Neural cell (in vitro differentiated cells): Measurements from ENCODE around the gene TUBGCP2. TPM values are rescaled to one million over a fixed set of nuclear protein-coding genes. Genes with fewer than 3 reads are reported as not detected.

Source experiments
- H2AFZ ChIP-seq: fragments of 200-600, 300-800 bp; sonication (generic), shearing (Covaris generic); 2 replicates; pipeline ENCODE4 v1.6.0; 2014; ENCODE audit warnings: low read depth, mild to moderate bottlenecking, antibody characterized with exemption, low read length, moderate library complexity
- H3F3A ChIP-seq: fragments of 200-600 bp; shearing (Covaris generic); 2 replicates; pipeline ENCODE4 v1.6.1; 2016; ENCODE audit warnings: mild to moderate bottlenecking, moderate library complexity, mixed read lengths, antibody characterized with exemption, low read length; ENCODE audit not compliant: insufficient read depth, poor library complexity, severe bottlenecking
- H3K27ac ChIP-seq: fragments of 200-600, 300-800 bp; sonication (generic), shearing (Covaris generic); 2 replicates; pipeline ENCODE4 v1.5.1; 2014; ENCODE audit warnings: mild to moderate bottlenecking, low read length, moderate library complexity
- H3K27me3 ChIP-seq: fragments of 300-800, 200-600 bp; sonication (generic), shearing (Covaris generic); 2 replicates; pipeline ENCODE4 v1.6.0; 2014; ENCODE audit warnings: mild to moderate bottlenecking, low read depth, low read length, moderate library complexity; ENCODE audit not compliant: insufficient read depth
- H3K36me3 ChIP-seq: fragments of 300-800, 200-600 bp; sonication (generic), shearing (Covaris generic); 2 replicates; pipeline ENCODE4 v1.5.1; 2014; ENCODE audit warnings: mild to moderate bottlenecking, antibody characterized with exemption, low read length, moderate library complexity; ENCODE audit not compliant: insufficient read depth
- H3K4me2 ChIP-seq: fragments of 300-800, 200-600 bp; sonication (generic), shearing (Covaris generic); 2 replicates; pipeline ENCODE4 v1.6.0; 2014; ENCODE audit warnings: mild to moderate bottlenecking, low read length
- H3K4me3 ChIP-seq: fragments of 300-800, 200-600 bp; sonication (generic), shearing (Covaris generic); 2 replicates; pipeline ENCODE4 v1.5.1; 2014; ENCODE audit warnings: mild to moderate bottlenecking, low read length, moderate library complexity
- H3K79me2 ChIP-seq: fragments of 200-600 bp; shearing (Covaris generic); replicated peaks from 2 replicates; pipeline ENCODE4 v1.6.0; 2014; ENCODE audit warnings: mild to moderate bottlenecking, low read length, moderate library complexity; ENCODE audit not compliant: insufficient read depth
- H3K9ac ChIP-seq: fragments of 300-800, 200-600 bp; sonication (generic), shearing (Covaris generic); 2 replicates; pipeline ENCODE4 v1.6.1; 2016; ENCODE audit warnings: mild to moderate bottlenecking, low read length, mixed read lengths
- H3K9me2 ChIP-seq: fragments of 200-600 bp; shearing (Covaris generic); 2 replicates; pipeline ENCODE4 v1.6.1; 2016; ENCODE audit warnings: mild to moderate bottlenecking, low read length, mixed read lengths; ENCODE audit not compliant: insufficient read depth
- H3K9me3 ChIP-seq: fragments of 200-600, 300-800 bp; sonication (generic), shearing (Covaris generic); 2 replicates; pipeline ENCODE4 v1.6.1; 2016; ENCODE audit warnings: mild to moderate bottlenecking, mixed run types, low read length, moderate library complexity, mixed read lengths
- H4K20me1 ChIP-seq: fragments of 200-600 bp; shearing (Covaris generic); 2 replicates; pipeline ENCODE4 v1.6.1; 2016; ENCODE audit warnings: mild to moderate bottlenecking, mixed run types; ENCODE audit not compliant: insufficient read depth
- CTCF ChIP-seq: fragments of 450-650 bp; IDR thresholded peaks from 2 replicates; pipeline ENCODE4 v1.5.1; 2014; ENCODE audit warnings: antibody characterized with exemption, mild to moderate bottlenecking, moderate library complexity; ENCODE audit not compliant: poor library complexity, severe bottlenecking
- EP300 ChIP-seq: fragments of 450-650 bp; conservative IDR thresholded peaks from 2 replicates; pipeline ENCODE4 v1.6.1; 2014; ENCODE audit warnings: antibody characterized with exemption, mild to moderate bottlenecking, moderate library complexity; ENCODE audit not compliant: poor library complexity, severe bottlenecking
- EZH2 ChIP-seq: fragments of 200-600, 300-800 bp; shearing (Covaris generic), sonication (generic); IDR thresholded peaks from 2 replicates; pipeline ENCODE4 v1.6.1; 2014; ENCODE audit warnings: antibody characterized with exemption, low read length, borderline replicate concordance, mild to moderate bottlenecking; ENCODE audit not compliant: insufficient read depth, poor library complexity, severe bottlenecking
- MXI1 ChIP-seq: fragments of 450-650 bp; conservative IDR thresholded peaks from 2 replicates; pipeline ENCODE4 v1.6.1; 2014; ENCODE audit warnings: antibody characterized with exemption, mild to moderate bottlenecking; ENCODE audit not compliant: poor library complexity, severe bottlenecking
- POLR2AphosphoS5 ChIP-seq: IDR thresholded peaks from 2 replicates; pipeline ENCODE4 v1.6.1; 2012
- RAD21 ChIP-seq: fragments of 450-650 bp; conservative IDR thresholded peaks from 2 replicates; pipeline ENCODE4 v1.6.1; 2014; ENCODE audit warnings: antibody characterized with exemption, mild to moderate bottlenecking, moderate library complexity
- REST ChIP-seq: IDR thresholded peaks from 2 replicates; pipeline ENCODE4 v1.6.1; 2012; ENCODE audit warnings: borderline replicate concordance
- SMC3 ChIP-seq: fragments of 450-650 bp; conservative IDR thresholded peaks from 2 replicates; pipeline ENCODE4 v1.6.1; 2014; ENCODE audit warnings: antibody characterized with exemption, mild to moderate bottlenecking, moderate library complexity; ENCODE audit not compliant: poor library complexity
- TAF1 ChIP-seq: IDR thresholded peaks from 2 replicates; pipeline ENCODE4 v1.6.1; 2012; ENCODE audit warnings: low read depth
- polyA plus RNA-seq: library from polyadenylated mRNA; depleted of rRNA; stranded (reverse); fragments of >200 nt; gene quantifications from 2 replicates; pipeline ENCODE4 v1.2.3, GENCODE V29; 2014

The TUBGCP2 gene
- polyA plus RNA-seq, 1 donor from 2014 or later, result 34.5 TPM

GRCh38 chr10:133260895-133261725 lies 47.6 kb downstream of the TUBGCP2 start:
- TF ChIP-seq MXI1 (no peak), EP300 (no peak), SMC3 (no peak), POLR2AphosphoS5 (no peak), RAD21 (no peak), REST (no peak), TAF1 (no peak), CTCF (no peak), EZH2 (no peak)
- H3K4me2 ChIP-seq, result no peak overlapping the region
- H3K36me3 ChIP-seq, result no peaks in the 10 kb centered on the region
- H4K20me1 ChIP-seq, result no peaks in the 10 kb centered on the region
- no peaks in the 10 kb centered on the region for H3K9me2 ChIP-seq
- H3K4me3 ChIP-seq, result peak overlapping the region; percentile 58
- H3K27me3 ChIP-seq, result no peaks in the 10 kb centered on the region
- H2AFZ ChIP-seq, result no peak overlapping the region
- peak overlapping the region; percentile 26 for H3K9ac ChIP-seq
- H3K9me3 ChIP-seq, result no peaks in the 10 kb centered on the region
- H3F3A ChIP-seq, result no peaks in the 10 kb centered on the region
- no peak overlapping the region for H3K27ac ChIP-seq
- H3K79me2 ChIP-seq, result no peaks in the 10 kb centered on the region

DNA sequence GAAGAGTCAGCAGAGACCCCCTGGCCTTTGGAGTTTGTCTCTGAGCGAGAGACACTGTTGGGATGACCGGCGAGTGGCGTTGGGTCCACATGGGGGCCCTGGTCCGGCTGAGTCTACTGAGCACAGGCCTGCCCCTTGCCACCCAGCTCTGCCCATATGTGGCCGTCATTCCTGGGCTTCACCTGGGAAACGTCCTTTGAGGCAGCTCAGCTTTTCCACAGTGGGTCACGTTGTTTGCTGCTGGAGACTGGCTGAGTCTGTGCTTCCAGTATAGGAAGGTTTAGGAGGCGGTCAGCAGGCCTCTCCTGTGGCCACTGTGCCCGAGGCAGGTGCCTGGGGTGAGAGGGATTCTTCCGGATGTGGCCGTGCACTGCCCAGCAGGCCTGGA lies 49.1 kb downstream of the TUBGCP2 start:
- H3K4me2 ChIP-seq, result no peak overlapping the region

More for the DNA sequence above, 49.1 kb downstream of the TUBGCP2 start:
- TF ChIP-seq RAD21 (no peak), EZH2 (no peak), SMC3 (no peak), TAF1 (no peak), REST (no peak), MXI1 (no peak), EP300 (no peak)
- H3K36me3 ChIP-seq, result no peaks in the 10 kb centered on the region
- no peaks in the 10 kb centered on the region for H3K79me2 ChIP-seq
- H3K9me3 ChIP-seq, result no peaks in the 10 kb centered on the region
- no peaks in the 10 kb centered on the region for H3F3A ChIP-seq
- no peak overlapping the region for H3K9ac ChIP-seq
- no peaks in the 10 kb centered on the region for H3K9me2 ChIP-seq
- H4K20me1 ChIP-seq, result no peaks in the 10 kb centered on the region
- H2AFZ ChIP-seq, result no peak overlapping the region
- no peak overlapping the region for H3K27ac ChIP-seq
- no peak overlapping the region for H3K4me3 ChIP-seq
- no peaks in the 10 kb centered on the region for H3K27me3 ChIP-seq
